Smooth muscle cell (in vitro differentiated cells): ENCODE results near the gene ANKS6. TPM values are rescaled to one million over a fixed set of nuclear protein-coding genes. Genes with fewer than 3 reads are reported as not detected.

Experiments
- DNase-seq: peaks from one replicate; lab custom pipeline; 2025; ENCODE audit not compliant: unreplicated experiment; lab: John Stamatoyannopoulos, UW
- H2AFZ ChIP-seq: fragments of 200-600 bp; sonication (generic); 2 replicates; pipeline ENCODE4 v1.6.0; 2016; ENCODE audit warnings: antibody characterized with exemption, low read depth, mild to moderate bottlenecking
- H3F3A ChIP-seq: fragments of 200-600 bp; sonication (generic); 2 replicates; pipeline ENCODE4 v1.6.0; 2017; ENCODE audit warnings: antibody characterized with exemption, low read depth
- H3K27ac ChIP-seq: fragments of 200-600 bp; sonication (generic); 2 replicates; pipeline ENCODE4 v1.5.1; 2016; ENCODE audit warnings: low read depth, mild to moderate bottlenecking
- H3K27me3 ChIP-seq: fragments of 200-600 bp; sonication (generic); 2 replicates; pipeline ENCODE4 v1.6.1; 2016; ENCODE audit warnings: low read depth, mild to moderate bottlenecking
- H3K36me3 ChIP-seq: fragments of 200-600 bp; sonication (generic); 2 replicates; pipeline ENCODE4 v1.5.1; 2016; ENCODE audit warnings: low read depth
- H3K4me1 ChIP-seq: fragments of 200-600 bp; sonication (generic); 2 replicates; pipeline ENCODE4 v1.5.1; 2016; ENCODE audit warnings: low read depth
- H3K4me2 ChIP-seq: fragments of 200-600 bp; sonication (generic); 2 replicates; pipeline ENCODE4 v1.6.0; 2016; ENCODE audit warnings: mild to moderate bottlenecking
- H3K4me3 ChIP-seq: fragments of 200-600 bp; sonication (generic); 2 replicates; pipeline ENCODE4 v1.5.1; 2016; ENCODE audit warnings: mild to moderate bottlenecking
- H3K79me2 ChIP-seq: fragments of 200-600 bp; sonication (generic); 2 replicates; pipeline ENCODE4 v1.6.0; 2016; ENCODE audit warnings: low read depth, mild to moderate bottlenecking
- H3K9ac ChIP-seq: fragments of 200-600 bp; sonication (generic); 2 replicates; pipeline ENCODE4 v1.6.0; 2016; ENCODE audit warnings: low read depth
- H3K9me3 ChIP-seq: fragments of 200-600 bp; sonication (generic); replicated peaks from 2 replicates; pipeline ENCODE4 v1.5.1; 2016; ENCODE audit warnings: low read depth
- H4K20me1 ChIP-seq: fragments of 200-600 bp; sonication (generic); 2 replicates; pipeline ENCODE4 v1.6.0; 2016; ENCODE audit warnings: low read depth
- WGBS: methylation state at CpG from one replicate; pipeline ENCODE4 v1.1.7; 2016; ENCODE audit warnings: low lambda C conversion rate; 5-methylcytosine and 5-hydroxymethylcytosine counted together
- polyA plus RNA-seq: library from polyadenylated mRNA; unstranded; fragments of >200 nt; fragmentation: Nextera tagmentation; extraction: Ambion mirVana; gene quantifications from 2 replicates; pipeline ENCODE4 v1.2.1, GENCODE V29; 2016
- total RNA-seq: library from RNA; depleted of rRNA; stranded (reverse); fragments of >200 nt; gene quantifications from 2 replicates; pipeline ENCODE4 v1.2.3, GENCODE V29; 2014
- TF ChIP-seq, protein P1 (sequence below): fragments of 200-600 bp; sonication (generic); IDR thresholded peaks from 2 replicates; pipeline ENCODE4 v1.5.1; 2017; ENCODE audit warnings: borderline replicate concordance, mild to moderate bottlenecking, antibody characterized with exemption; ENCODE audit not compliant: insufficient read depth, poor library complexity, severe bottlenecking

ANKS6 gene
- total and polyA plus RNA-seq, 2 experiments from 2014 or later = 10.5 to 13.6 TPM

DNA sequence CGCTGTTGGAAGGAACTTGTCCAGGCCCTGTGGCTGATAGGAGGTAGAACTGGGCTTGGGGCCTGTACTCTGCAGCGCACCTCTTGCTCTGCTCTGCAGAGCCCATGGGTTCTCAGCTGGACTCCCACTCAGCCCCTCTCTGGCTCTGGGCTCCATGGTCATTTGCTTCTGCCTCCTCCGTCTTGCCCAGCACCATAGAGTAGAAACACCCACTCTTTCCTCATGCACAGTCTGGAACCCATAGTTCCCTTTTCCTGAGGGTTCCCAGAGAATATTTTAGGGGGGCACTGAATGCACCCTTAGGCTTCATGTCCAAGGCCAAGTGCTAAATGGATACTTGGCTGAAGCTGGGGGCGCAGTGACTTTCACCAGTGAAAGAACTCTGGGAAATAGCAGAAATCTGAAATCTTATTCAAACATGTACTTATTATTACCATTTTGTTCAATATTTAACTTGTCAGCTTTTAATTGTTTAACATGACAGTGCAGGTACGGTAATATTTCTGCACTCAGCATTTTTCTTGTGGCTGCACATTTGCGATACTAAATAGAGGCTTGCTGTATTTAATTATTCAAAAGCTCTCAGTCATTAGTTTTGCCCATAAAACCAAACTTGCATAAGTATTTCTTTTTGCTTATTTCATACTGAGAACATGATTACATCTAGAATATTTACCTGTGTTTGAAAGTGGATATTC, 42.7 kb upstream of the ANKS6 start:
- no peaks in the 10 kb centered on the region for H3K9me3 ChIP-seq
- no peak for DNase-seq
- no peak overlapping the region for H3K9ac ChIP-seq
- no peak overlapping the region for H3K27ac ChIP-seq
- H3K36me3 ChIP-seq = no peaks in the 10 kb centered on the region
- WGBS = 94% methylated on average over 6 of the region's 6 CpGs
- TF ChIP-seq, protein P1, sequence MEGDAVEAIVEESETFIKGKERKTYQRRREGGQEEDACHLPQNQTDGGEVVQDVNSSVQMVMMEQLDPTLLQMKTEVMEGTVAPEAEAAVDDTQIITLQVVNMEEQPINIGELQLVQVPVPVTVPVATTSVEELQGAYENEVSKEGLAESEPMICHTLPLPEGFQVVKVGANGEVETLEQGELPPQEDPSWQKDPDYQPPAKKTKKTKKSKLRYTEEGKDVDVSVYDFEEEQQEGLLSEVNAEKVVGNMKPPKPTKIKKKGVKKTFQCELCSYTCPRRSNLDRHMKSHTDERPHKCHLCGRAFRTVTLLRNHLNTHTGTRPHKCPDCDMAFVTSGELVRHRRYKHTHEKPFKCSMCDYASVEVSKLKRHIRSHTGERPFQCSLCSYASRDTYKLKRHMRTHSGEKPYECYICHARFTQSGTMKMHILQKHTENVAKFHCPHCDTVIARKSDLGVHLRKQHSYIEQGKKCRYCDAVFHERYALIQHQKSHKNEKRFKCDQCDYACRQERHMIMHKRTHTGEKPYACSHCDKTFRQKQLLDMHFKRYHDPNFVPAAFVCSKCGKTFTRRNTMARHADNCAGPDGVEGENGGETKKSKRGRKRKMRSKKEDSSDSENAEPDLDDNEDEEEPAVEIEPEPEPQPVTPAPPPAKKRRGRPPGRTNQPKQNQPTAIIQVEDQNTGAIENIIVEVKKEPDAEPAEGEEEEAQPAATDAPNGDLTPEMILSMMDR = no peak
- no peaks in the 10 kb centered on the region for H3K4me1 ChIP-seq
- no peaks in the 10 kb centered on the region for H3F3A ChIP-seq
- H3K4me2 ChIP-seq = no peak overlapping the region
- H2AFZ ChIP-seq = no peak overlapping the region
- H3K4me3 ChIP-seq = no peak overlapping the region
- H4K20me1 ChIP-seq = no peaks in the 10 kb centered on the region
- no peaks in the 10 kb centered on the region for H3K27me3 ChIP-seq
- no peaks in the 10 kb centered on the region for H3K79me2 ChIP-seq

DNA sequence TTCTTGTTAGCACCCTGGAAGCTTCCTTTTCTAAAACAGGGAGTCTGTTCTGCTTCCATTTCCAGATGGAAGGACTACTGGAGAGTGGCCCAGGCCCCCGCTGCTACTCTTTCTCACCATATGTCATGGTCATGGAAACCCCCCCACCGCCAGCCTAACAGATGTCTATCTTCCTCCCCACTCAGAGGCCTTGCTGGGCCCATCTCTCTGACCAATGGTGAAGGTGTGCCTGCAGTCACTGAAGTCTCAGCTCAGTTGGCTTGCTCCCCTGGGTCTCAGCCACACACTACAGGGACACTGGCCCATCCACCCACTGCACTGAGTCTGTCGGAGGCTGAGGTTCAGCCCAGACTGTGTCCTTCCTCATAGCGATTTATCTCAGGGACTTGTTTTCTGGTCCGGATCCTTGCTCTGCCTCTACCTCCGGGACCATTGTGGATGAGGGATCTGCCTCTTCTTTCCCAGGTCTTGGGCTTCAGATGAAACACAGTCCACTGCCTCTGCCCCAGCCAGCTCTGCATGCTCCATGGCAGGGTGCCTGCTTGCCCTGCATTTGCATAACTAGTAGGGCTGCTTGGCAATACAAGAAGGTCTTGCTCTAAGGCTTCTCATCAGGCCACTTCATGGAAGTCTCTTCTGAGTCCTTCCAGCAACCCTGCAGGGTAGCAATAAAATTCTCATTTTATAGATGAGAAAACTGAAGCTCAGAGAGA, 42.0 kb upstream of the ANKS6 start:
- DNase-seq = no peak
- Histone ChIP-seq H3K4me1 (no peaks in the 10 kb centered on the region), H3K4me3 (no peak overlapping the region), H4K20me1 (no peaks in the 10 kb centered on the region), H3K27me3 (no peaks in the 10 kb centered on the region), H2AFZ (no peak overlapping the region), H3K9me3 (no peaks in the 10 kb centered on the region), H3K27ac (no peak overlapping the region), H3K9ac (no peak overlapping the region), H3K79me2 (no peaks in the 10 kb centered on the region), H3K4me2 (no peak overlapping the region), H3F3A (no peaks in the 10 kb centered on the region), H3K36me3 (no peaks in the 10 kb centered on the region)
- TF ChIP-seq, protein P1 = no peak
- 92% methylated on average over 6 of the region's 6 CpGs for WGBS

DNA sequence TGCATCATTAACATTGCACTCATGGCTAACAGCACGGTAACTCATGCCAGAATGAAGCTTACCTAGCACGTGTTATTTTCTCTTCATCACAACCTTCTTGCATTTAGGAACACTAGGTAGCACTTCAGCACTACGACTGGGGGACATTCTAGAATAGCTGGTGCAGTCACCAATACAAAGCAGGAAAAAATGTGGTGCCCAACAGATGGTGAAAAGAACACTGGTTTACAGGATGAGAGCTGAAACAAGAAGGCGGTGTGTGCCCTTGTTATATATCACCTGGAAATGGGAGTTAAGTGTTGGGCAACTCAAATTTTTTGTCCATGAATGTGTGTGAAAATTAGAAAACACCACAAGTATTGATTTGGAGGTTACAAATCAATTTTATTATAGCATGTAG, 41.2 kb upstream of the ANKS6 start:
- no peaks in the 10 kb centered on the region for H3K36me3 ChIP-seq
- no peaks in the 10 kb centered on the region for H3K27me3 ChIP-seq
- H3K9me3 ChIP-seq = no peaks in the 10 kb centered on the region
- WGBS = 92% methylated on average over 4 of the region's 4 CpGs
- no peak overlapping the region for H3K27ac ChIP-seq
- no peak overlapping the region for H2AFZ ChIP-seq
- no peak overlapping the region for H3K9ac ChIP-seq
- TF ChIP-seq, protein P1 = no peak
- H3K4me2 ChIP-seq = no peak overlapping the region
- no peaks in the 10 kb centered on the region for H4K20me1 ChIP-seq
- H3F3A ChIP-seq = no peaks in the 10 kb centered on the region
- H3K4me3 ChIP-seq = no peak overlapping the region
- no peaks in the 10 kb centered on the region for H3K4me1 ChIP-seq
- no peaks in the 10 kb centered on the region for H3K79me2 ChIP-seq
- DNase-seq = no peak
